GM23338 (cell line): ENCODE results near the gene ZDHHC16. TPM values are rescaled to one million over a fixed set of nuclear protein-coding genes. Genes with fewer than 3 reads are reported as not detected.

Experiments
- ATAC-seq: fragments of 200-7000 bp; cut with Tn5 transposase; 3 replicates; pipeline ENCODE4 v1.9.1; 2020
- DNase-seq: peaks from one replicate; pipeline ENCODE4 v3.0.0-alpha.2; 2015; ENCODE audit warnings: low spot score
- H2AFZ ChIP-seq: fragments of 200-600 bp; sonication (generic); 2 replicates; pipeline ENCODE4 v1.8.0; 2016; ENCODE audit warnings: antibody characterized with exemption, mild to moderate bottlenecking, moderate library complexity
- H3F3A ChIP-seq: fragments of 200-600 bp; sonication (generic); replicated peaks from 2 replicates; pipeline ENCODE4 v1.8.0; 2017; ENCODE audit warnings: antibody characterized with exemption, mixed run types, low read depth
- H3K27ac ChIP-seq: fragments of 200-600 bp; sonication (generic); 2 replicates; pipeline ENCODE4 v1.6.1; 2016; ENCODE audit warnings: low read depth
- H3K27me3 ChIP-seq: fragments of 200-600 bp; sonication (generic); 2 replicates; pipeline ENCODE4 v1.8.0; 2016; ENCODE audit warnings: mild to moderate bottlenecking, mixed run types, moderate library complexity; ENCODE audit not compliant: insufficient read depth
- H3K36me3 ChIP-seq: fragments of 200-600 bp; sonication (generic); 2 replicates; pipeline ENCODE4 v1.8.0; 2016; ENCODE audit warnings: mild to moderate bottlenecking; ENCODE audit not compliant: insufficient read depth
- H3K4me1 ChIP-seq: fragments of 200-600 bp; sonication (generic); 2 replicates; pipeline ENCODE4 v1.8.0; 2016; ENCODE audit warnings: mild to moderate bottlenecking, moderate library complexity; ENCODE audit not compliant: insufficient read depth
- H3K4me2 ChIP-seq: fragments of 200-600 bp; sonication (generic); 2 replicates; pipeline ENCODE4 v1.7.1; 2017; ENCODE audit warnings: mixed run types
- H3K4me3 ChIP-seq: fragments of 200-600 bp; sonication (generic); 2 replicates; pipeline ENCODE4 v1.6.1; 2016; ENCODE audit warnings: mixed run types
- H3K79me2 ChIP-seq: fragments of 200-600 bp; sonication (generic); replicated peaks from 2 replicates; pipeline ENCODE4 v1.8.0; 2017; ENCODE audit warnings: mild to moderate bottlenecking; ENCODE audit not compliant: insufficient read depth
- H3K9me2 ChIP-seq: fragments of 200-600 bp; sonication (generic); 2 replicates; pipeline ENCODE4 v1.8.0; 2017; ENCODE audit not compliant: insufficient read depth
- H4K20me1 ChIP-seq: fragments of 200-600 bp; sonication (generic); replicated peaks from 2 replicates; pipeline ENCODE4 v1.8.0; 2017; ENCODE audit warnings: mild to moderate bottlenecking; ENCODE audit not compliant: insufficient read depth
- H3K27ac Mint-ChIP-seq: 2 replicates; pipeline ENCODE4 v1.8.0; 2020; ENCODE audit warnings: inconsistent platforms, mild to moderate bottlenecking, moderate library complexity, mixed read lengths
- H3K27me3 Mint-ChIP-seq: 3 replicates; pipeline ENCODE4 v1.8.0; 2022; ENCODE audit warnings: low read depth, mild to moderate bottlenecking, moderate library complexity, mixed read lengths, inconsistent platforms; ENCODE audit not compliant: insufficient read depth, poor library complexity
- H3K36me3 Mint-ChIP-seq: 3 replicates; pipeline ENCODE4 v1.8.0; 2021; ENCODE audit warnings: low read depth, mild to moderate bottlenecking, inconsistent platforms, moderate library complexity, mixed read lengths
- H3K4me1 Mint-ChIP-seq: 3 replicates; pipeline ENCODE4 v1.8.0; 2020; ENCODE audit warnings: mild to moderate bottlenecking, inconsistent platforms, mixed read lengths
- H3K4me3 Mint-ChIP-seq: 3 replicates; pipeline ENCODE4 v1.8.0; 2021; ENCODE audit warnings: moderate library complexity, mild to moderate bottlenecking, inconsistent platforms, mixed read lengths
- H3K9me3 Mint-ChIP-seq: 3 replicates; pipeline ENCODE4 v1.8.0; 2020; ENCODE audit warnings: moderate library complexity, mild to moderate bottlenecking, inconsistent platforms, mixed read lengths
- CREB1 ChIP-seq: fragments of 250-450 bp; sonication (Bioruptor Pico); IDR thresholded peaks from 2 replicates; pipeline ENCODE4 v1.5.0; 2020; ENCODE audit warnings: low read depth, mild to moderate bottlenecking, moderate library complexity
- CTCF ChIP-seq, 2 experiments: fragments of 200-600 bp in 1 of 2; sonication (generic) in 1 of 2; conservative IDR thresholded peaks; 2 replicates each; pipeline versions ENCODE4 v1.5.1 to v1.6.1; 2016 to 2017; ENCODE audit warnings: antibody characterized with exemption in 2 of 2, low read depth in 2 of 2, mild to moderate bottlenecking in 2 of 2, moderate library complexity in 1 of 2
- ETS1 ChIP-seq: IDR thresholded peaks from 2 replicates; pipeline ENCODE4 v1.6.1; 2016; ENCODE audit warnings: antibody characterized with exemption
- EZH2 ChIP-seq: fragments of 200-600 bp; sonication (generic); IDR thresholded peaks from one replicate; pipeline ENCODE4 v1.8.0; 2017; ENCODE audit warnings: antibody characterized with exemption, mild to moderate bottlenecking, low read depth; ENCODE audit not compliant: unreplicated experiment
- EZH2phosphoT487 ChIP-seq: fragments of 200-600 bp; sonication (generic); IDR thresholded peaks from one replicate; pipeline ENCODE4 v1.8.1; 2018; ENCODE audit warnings: antibody characterized with exemption; ENCODE audit not compliant: unreplicated experiment
- JUNB ChIP-seq: IDR thresholded peaks from one replicate; pipeline ENCODE4 v1.6.1; 2016; ENCODE audit warnings: antibody characterized with exemption; ENCODE audit not compliant: unreplicated experiment
- NANOG ChIP-seq: IDR thresholded peaks from 2 replicates; pipeline ENCODE4 v1.6.1; 2016; ENCODE audit warnings: antibody characterized with exemption, borderline replicate concordance
- POLR2AphosphoS5 ChIP-seq: IDR thresholded peaks from 2 replicates; pipeline ENCODE4 v1.6.1; 2016; ENCODE audit warnings: antibody characterized with exemption, low read depth
- REST ChIP-seq: IDR thresholded peaks from one replicate; pipeline ENCODE4 v1.6.1; 2018; ENCODE audit warnings: antibody characterized with exemption; ENCODE audit not compliant: unreplicated experiment
- STAT1 ChIP-seq: IDR thresholded peaks from one replicate; pipeline ENCODE4 v1.6.1; 2016; ENCODE audit warnings: antibody characterized with exemption; ENCODE audit not compliant: unreplicated experiment
- ZNF114 ChIP-seq: fragments of 250-450 bp; sonication (Bioruptor Pico); IDR thresholded peaks from 2 replicates; pipeline ENCODE4 v1.5.0; 2020; ENCODE audit warnings: mild to moderate bottlenecking, moderate library complexity
- ZNF331 ChIP-seq: fragments of 250-450 bp; sonication (Bioruptor Pico); IDR thresholded peaks from 2 replicates; pipeline ENCODE4 v1.5.0; 2020; ENCODE audit warnings: low read depth, mild to moderate bottlenecking, moderate library complexity
- polyA plus RNA-seq: library from polyadenylated mRNA; unstranded; fragments of >200 nt; fragmentation: Nextera tagmentation; extraction: Ambion mirVana; gene quantifications from 2 replicates; pipeline ENCODE4 v1.2.1, GENCODE V29; 2016
- total RNA-seq: library from RNA; depleted of rRNA; stranded (reverse); fragments of >200 nt; shearing (Covaris generic); gene quantifications from 2 replicates; pipeline ENCODE4 v1.2.3, GENCODE V29; 2014

ZDHHC16 gene
- total and polyA plus RNA-seq, 2 experiments from 2014 or later, result 35.1 to 58.2 TPM

- no peak for TF ChIP-seq REST
- TF ChIP-seq POLR2AphosphoS5, result no peak
- no peak for TF ChIP-seq EZH2
- TF ChIP-seq ZNF114 (CRISPR knock-in tag), result no peak
- TF ChIP-seq ZNF331, result no peak
- TF ChIP-seq CREB1 (CRISPR knock-in tag), result no peak
- no peak for TF ChIP-seq STAT1
- no peak for TF ChIP-seq NANOG
- TF ChIP-seq JUNB, result no peak
- TF ChIP-seq CTCF (conservative IDR thresholded peaks at IDR 0.05; ENCODE audit: low read depth in 2 of 2), result no peak
- no peak for TF ChIP-seq EZH2phosphoT487
These were observed 46.0 kb upstream of the ZDHHC16 start (continued) for GRCh38 chr10:97399843-97400545.

GRCh38 chr10:97400665-97401454 is 45.1 kb upstream of the ZDHHC16 start, which contains the start of gene RRP12:
RRP12 (minus strand) TSS chr10:97401340; CDS start chr10:97401231, 109 bp downstream.
- Histone ChIP-seq H4K20me1 (peaks cover 9% of the 10 kb centered on the region), H3K79me2 (peaks cover 23% of the 10 kb centered on the region), H3K27me3 (no peaks in the 10 kb centered on the region), H3K9me2 (no peaks in the 10 kb centered on the region), H3K27ac (peak within 1 kb of the TSS; percentile 55), H3K36me3 (peaks cover 26% of the 10 kb centered on the region), H3K4me1 (peaks cover 8% of the 10 kb centered on the region; the same call in 1 of the 2 replicates), H3K4me2 (peak within 1 kb of the TSS; percentile 100), H3F3A (peaks cover under 1% of the 10 kb centered on the region; the same call in 1 of the 2 replicates), H3K4me3 (peak within 1 kb of the TSS; percentile 82), H2AFZ (no peak within 1 kb of the TSS)
- peak within 1 kb of the TSS; percentile 96 for H3K27ac Mint-ChIP-seq
- H3K27me3 Mint-ChIP-seq, result peaks cover 3% of the 10 kb centered on the region
- peak; percentile 94 for ATAC-seq
- peaks cover 5% of the 10 kb centered on the region; the same call in 2 of the 3 replicates for H3K4me1 Mint-ChIP-seq
- peak; percentile 100 for DNase-seq
- H3K9me3 Mint-ChIP-seq, result no peaks in the 10 kb centered on the region
- peak within 1 kb of the TSS; percentile 97 for H3K4me3 Mint-ChIP-seq
- H3K36me3 Mint-ChIP-seq, result peaks cover 23% of the 10 kb centered on the region
- TF ChIP-seq CREB1 (CRISPR knock-in tag), result peak; percentile 93
- TF ChIP-seq ETS1, result peak; percentile 78
- no peak for TF ChIP-seq EZH2phosphoT487
- TF ChIP-seq POLR2AphosphoS5, result peak; percentile 71
- TF ChIP-seq NANOG, result no peak
- 0 out of 4 replicates have a peak, but pooled peaks of 1 of the 2 experiments have one; percentile 14 for TF ChIP-seq CTCF (conservative IDR thresholded peaks at IDR 0.05; ENCODE audit: low read depth in 2 of 2)
